ENCODE results near the gene BLOC1S2. TPM values are rescaled to one million over a fixed set of nuclear protein-coding genes. Genes with fewer than 3 reads are reported as not detected.
"Not testable (repeated sequence)": the region's sequence is repeated elsewhere in the genome, so short reads cannot be mapped to it uniquely, and the experiment has no call there.

The BLOC1S2 gene
- total RNA-seq, result 49.5 and 50.0 TPM in 2 replicates

DNA sequence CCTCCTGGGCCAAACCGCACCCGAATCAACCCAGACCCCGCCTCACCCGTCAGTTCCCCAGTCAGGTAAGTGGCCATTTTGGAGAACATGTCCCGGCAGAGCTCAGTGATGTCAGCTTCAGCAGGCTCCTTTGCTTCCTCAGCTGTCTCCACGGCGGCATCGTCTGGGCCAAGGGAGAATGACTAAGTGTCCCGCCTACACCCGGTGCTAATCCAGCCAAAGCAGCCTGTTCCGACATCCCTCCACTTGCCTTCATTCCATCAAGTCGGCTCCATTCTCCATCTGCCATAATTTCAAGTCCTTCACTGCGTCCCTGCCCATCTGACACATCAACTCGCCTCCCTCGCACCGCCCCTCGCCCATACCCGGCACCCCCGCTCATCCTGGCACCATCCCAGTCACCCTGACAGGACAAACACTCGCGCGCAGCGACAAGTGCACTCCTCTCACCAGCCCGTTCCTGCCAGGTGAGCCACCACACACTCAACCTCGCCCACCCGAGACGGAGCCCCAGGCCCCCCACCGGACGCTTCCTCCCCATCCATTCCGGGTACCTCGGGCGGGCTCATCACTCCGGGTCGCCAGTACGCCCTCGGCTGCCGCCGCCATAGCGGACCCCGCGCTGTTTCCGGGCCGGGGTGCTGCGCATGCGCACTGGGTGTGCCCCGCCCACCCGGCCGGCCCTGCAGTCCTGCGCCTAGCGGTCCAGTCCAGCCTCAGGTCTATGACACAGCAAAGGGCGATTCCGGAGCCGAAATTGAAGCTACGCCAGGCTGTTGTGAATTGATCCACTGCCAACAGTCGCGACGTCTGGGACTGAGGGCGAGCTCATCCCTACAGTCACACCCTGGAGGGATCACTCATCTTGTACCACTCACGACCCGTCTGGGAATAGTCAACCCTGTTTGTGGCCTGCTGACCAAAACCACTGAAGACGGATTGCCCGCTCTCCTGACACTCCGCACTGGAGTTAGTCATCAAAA is at the start of gene BLOC1S2:
Gene BLOC1S2 (minus strand): TSS at position 630 of the 983 bp plus-strand sequence. CDS start 21 bp downstream, at position 609.
- intact Hi-C loops (cut with micrococcal nuclease), result loop anchor here (1.0 to 5.0 kb wide), 6 partner anchors 19 to 221 kb away; partner anchors contain the start of genes CHUK, CWF19L1, ERLIN1 and SCD

DNA sequence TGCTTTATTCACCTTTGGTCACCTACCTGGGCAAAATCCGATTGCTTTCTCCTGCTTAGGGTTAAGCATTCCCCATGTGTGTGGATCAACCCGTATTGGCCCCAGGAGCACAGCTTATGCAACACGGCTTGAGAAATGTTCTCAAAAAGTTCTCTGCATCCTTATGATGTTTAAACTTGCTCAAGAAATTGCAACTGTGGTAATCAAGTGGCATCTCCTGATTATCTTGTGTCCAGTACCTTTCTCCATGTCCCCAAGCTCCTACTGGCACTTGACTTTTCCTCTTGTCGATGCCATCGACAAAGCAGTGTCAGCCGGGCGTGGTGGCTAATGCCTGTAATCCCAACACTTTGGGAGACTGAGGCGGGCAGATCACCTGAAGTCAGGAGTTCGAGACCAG is 48.3 kb upstream of the BLOC1S2 start:
- intact Hi-C loops (cut with micrococcal nuclease), result loop anchor here (5.0 kb wide), 1 partner anchor 38 kb away; no protein-coding TSS in a partner anchor

DNA sequence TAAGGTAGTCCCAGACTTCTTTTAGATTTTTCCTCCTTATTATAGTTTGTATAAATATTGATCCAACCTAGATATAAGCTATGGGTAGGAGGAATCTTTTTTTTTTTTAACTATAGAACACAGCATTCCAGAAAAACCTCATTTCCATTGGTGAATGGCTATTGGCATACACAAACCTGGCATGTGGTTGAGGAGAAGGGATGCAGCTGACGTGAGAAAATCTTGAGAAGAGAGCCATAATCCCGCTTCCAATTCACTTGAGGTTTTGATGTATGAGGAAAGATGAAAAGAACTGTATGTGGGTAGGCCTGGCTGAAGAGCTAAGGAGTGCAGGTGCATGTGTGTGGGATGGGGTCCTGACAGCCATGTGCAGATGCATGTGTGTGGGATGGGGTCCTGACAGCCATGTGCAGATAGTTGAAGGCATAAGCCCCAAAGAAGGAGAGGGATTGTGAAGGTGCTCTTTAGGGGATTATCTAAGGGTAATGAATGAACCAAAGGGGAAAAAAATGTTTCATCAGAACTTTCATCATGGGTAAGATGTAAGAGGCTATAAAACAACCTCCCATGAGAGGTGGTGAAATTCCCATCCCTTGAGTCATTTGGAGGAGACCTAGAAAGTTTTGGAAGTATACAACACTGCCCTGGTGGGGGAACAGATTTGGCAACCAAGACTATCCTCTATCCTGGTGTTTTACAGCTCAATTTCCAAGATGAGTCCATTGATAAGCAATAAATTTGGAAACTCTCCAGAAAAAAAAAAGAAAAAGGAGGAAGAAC is 47.4 kb upstream of the BLOC1S2 start:
- intact Hi-C loops (cut with micrococcal nuclease), result no loop called here

DNA sequence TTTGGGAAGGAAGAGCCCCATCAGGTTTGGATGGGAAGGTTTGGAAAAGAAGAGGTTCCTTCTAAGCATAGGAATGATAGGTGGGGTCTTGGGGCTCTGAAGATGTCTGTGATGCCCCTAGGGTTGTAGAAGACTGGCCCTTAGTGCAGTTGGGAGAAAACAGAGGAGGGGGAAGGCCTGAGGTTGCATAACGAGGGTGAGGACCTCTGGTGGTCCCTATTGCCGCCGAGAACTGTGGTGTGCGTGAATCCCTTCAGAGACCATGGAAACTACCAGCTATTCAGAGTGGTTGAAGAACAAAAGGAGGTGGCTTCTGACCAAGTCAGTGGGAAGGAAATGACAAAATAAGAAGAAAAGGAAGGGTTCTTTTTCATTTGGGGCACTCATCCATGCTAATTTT is 46.6 kb upstream of the BLOC1S2 start:
- intact Hi-C loops (cut with micrococcal nuclease), result no loop called here

DNA sequence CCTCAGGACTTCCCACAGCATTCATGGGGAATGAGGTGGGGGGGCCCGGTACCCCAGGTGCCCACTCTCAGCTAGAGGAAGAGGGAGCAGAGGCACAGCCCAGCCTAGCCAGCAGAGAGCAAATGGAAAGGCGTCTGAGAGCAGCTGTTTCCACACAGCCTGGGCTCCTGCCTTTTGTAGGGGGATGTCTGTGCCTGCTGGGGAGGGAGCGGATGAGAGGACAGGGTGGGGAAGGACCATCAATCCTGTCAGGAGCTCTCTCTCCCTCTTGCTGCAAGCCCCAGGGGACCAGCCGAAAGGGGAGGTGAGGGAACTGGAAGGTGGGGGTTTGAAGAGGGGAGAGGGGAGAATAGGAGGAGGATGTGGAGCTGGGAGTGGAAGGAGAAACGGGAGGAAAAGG is 43.6 kb upstream of the BLOC1S2 start, which contains the start of gene PKD2L1:
Gene PKD2L1 (minus strand): TSS at position 150 of the 400 bp plus-strand sequence. CDS start 125 bp downstream, at position 25.
- intact Hi-C loops (cut with micrococcal nuclease), result no loop called here

DNA sequence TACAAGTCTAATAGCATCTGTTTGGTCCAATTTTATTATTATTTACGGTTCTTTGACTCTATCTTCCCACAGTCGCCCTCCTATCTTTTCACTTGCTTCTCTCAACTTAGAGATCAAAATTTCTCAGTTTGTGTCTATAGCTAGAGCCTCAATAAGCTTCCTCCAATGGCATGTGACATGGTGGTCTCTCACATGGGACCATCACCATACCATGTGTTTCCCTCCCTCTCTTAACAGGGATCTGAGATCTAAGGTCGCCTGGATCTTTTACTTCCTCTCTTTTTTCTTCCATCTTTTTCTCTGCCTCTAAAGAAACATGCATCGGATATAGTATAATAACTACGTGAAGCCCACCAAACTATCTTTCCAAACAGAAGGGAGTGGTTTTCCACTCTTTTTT is 41.7 kb upstream of the BLOC1S2 start:
- intact Hi-C loops (cut with micrococcal nuclease), result no loop called here

DNA sequence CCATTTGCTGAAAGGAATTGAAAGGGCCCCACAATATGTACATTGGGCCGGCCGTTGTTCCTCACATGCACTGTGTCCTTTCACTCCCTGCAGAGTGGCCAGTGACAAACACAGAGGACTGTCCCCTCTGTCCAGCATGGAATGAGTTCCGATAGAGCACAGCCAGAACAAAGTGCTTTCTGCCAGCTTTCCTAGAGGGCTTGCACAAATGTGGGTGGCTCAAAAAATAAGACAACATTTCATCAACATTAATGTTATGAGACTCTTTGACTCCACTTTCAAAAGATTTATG is 41.2 kb upstream of the BLOC1S2 start:
- intact Hi-C loops (cut with micrococcal nuclease), result no loop called here

DNA sequence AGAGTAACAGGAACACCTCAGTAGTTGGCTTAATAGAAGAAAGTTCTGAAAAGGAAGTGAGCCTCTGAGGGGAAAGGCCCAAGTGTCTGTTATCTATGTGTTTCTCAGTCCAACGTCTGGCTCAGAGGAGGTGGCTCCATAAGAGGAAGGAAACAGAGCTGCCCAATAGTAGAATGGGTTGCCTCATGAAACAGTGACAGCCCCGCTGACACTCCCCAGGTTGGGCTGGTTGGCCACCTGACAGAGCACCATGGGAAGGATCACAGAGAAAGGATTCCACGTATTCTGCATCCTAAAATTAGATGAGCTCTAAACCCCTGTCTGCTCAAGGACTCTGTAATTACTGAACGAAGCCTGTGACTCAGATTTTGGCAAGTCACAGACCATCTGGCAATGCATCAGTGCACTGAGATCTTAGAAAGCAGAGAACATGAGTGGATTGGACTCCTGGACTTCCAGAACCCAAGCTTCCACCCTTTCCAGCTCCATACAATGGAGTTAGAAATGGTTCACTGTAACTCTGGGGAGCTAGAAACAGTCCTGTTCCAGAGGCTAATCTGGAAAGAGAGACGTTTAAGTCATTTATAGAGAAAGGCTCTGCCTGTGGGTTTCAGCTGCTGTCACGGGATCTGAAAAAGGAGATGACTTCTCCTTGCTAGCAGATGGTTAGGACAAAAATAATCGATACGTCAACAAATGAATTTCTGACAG is 40.7 kb upstream of the BLOC1S2 start:
- intact Hi-C loops (cut with micrococcal nuclease), result no loop called here

DNA sequence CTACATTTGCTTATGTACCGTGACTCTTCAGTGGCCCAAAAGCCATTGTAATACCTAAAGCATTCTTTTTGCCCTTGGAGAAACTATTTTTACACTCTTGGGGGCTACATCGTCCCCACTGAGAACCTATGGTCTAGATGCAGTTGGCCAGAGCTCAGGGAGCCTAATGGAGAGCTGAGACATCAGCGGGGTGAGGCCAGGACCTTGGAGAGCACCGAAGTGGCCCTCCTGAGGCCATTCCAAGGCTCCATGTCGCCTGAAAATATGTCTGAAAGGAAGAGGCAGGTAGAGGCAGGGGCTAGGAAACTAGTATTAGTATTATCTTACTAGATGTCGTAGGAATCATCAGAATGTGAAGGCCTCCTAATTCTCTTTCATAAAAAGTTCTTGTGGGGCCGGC is 38.7 kb upstream of the BLOC1S2 start:
- intact Hi-C loops (cut with micrococcal nuclease), result no loop called here

DNA sequence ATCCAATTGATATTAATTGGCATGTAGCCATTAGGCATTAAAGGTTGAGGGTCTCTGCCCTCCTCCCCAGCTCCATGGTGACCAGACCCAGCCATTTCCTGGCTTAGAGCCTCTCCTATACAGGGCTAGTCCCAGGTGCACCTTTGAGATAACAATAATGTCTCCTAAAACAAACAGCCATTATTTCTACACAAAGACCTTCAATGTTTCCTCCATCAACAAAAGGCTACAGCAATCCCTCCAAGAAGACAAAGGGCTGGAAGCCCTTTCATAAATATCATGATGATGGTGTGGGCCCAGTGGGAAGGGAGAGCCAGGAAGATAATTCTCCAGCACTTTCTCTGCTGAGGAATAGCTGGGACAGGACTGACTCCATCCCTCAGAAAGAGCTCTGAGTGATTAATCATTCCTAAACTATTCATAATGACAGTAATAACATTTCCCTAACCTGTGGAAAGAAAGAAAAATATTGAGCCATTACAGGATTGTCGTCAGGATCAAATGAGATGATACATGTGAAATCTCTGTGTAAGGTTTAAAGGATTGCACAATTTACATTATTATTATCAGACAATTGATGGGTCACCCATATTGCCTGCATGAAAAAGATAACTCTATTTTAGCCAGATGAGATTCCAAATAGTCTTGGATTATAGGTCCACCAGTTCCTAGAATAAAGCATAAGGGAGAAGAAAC is 33.4 kb upstream of the BLOC1S2 start:
- intact Hi-C loops (cut with micrococcal nuclease), result no loop called here

DNA sequence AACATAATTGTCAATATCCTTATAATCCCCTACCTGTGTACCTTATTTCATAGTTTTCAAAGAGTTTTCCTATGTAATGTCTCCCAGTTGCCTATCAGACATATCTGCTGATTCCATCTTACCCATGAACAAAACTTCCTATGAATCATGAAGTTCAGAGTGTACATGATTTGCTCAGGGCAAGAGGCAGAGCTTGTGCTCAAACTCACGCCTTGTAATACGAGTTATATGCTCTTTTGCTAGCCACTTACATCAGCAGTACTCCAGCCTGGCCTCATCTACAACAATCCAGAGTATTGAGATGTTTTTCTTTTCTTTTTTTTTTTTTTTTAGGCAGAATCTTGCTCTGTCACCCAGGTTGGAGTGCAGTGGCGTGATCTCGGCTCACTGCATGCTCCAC is 31.7 kb upstream of the BLOC1S2 start:
- intact Hi-C loops (cut with micrococcal nuclease), result no loop called here

DNA sequence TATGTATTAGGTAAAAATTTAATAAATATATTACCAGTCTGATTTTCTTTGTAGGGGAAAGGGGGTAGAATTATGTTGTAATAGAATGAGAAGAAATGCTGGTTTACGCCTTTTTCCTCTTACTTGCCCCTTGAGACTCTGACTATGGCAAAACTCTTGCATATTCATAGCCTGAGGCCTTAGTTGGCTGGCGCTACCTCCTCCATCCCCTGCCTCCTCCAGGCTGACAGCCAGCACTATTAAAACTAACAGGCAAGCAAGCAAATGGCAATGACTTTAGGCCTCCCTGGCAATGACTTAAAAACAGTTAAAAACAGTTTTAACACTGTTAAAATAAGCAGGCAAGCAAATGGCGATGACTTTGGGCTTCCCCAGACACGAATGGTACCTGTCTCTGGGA is 29.1 kb upstream of the BLOC1S2 start:
- intact Hi-C loops (cut with micrococcal nuclease), result no loop called here

DNA sequence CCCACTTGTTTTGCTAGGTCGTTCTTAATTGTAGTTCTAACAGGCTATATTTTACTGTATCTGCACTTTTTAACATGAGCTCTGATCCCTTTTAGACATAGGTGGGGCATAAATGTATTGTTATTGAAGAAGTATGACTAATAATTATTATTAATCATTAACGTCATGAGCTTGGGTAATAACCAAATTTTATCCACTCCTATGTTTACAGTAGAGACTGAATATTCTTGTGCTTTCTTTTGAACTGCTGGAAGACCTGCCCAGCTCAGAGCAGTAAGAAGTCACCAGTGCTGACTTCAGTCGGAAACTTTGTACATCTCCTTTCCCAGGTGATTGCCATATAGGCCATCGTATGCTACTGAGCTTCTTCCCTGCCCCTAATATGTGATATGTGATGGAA is 24.8 kb upstream of the BLOC1S2 start:
- intact Hi-C loops (cut with micrococcal nuclease), result no loop called here

DNA sequence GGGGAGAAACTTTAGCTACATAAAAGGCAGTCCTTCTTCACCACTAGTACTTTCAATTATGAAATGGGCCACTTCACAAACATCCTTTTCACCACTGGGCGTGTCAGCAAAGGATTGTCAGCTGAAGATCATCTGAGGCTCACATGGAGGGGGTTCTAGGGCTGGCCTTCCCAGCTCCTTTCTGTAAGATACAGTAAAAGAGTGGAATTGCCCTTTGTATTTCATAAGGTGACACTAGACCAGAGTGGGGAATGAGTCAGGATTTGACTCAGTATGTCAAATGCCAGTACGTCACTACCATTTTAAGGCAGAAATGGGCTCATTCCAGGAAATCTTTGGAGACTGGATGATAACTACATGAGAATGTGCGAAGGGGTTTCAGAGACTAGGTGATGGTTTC is 21.2 kb upstream of the BLOC1S2 start:
- intact Hi-C loops (cut with micrococcal nuclease), result no loop called here

DNA sequence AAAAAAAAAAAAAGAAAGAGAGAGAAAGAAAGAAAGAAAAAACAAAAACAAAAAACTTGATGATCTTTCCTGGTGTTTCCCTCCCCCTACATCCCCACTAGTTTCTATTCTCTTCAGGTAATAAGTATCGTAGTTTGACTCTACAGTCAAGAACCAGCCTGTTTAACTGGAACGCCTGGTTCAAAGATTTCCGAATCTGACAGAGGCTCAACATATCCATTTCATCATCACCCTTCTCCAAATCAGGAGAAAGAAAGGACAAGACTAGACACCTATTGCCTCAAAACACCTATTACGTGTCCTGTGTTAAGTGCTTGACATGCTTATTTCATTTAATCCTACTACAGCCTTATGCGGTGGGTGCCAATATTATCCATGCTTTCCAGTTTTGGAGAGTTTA is 20.4 kb upstream of the BLOC1S2 start:
- intact Hi-C loops (cut with micrococcal nuclease), result no loop called here

DNA sequence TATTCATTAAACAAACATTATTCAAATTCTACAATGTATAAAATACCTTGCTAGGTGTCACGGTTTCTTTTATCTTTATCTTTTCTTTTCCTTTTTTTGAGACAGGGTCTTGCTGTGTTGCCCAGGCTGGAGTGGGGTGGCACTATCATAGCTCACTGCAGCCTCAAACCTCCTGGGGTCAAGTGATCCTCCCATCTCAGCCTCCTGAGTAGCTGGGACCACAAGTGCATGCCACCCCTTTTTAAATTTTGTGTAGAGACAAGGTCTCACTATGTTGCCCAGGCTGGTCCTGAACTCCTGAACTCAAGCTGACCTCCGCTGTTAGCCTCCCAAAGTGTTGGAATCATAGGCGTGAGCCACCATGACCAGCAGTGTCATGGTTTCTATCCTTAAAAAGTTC is 17.9 kb upstream of the BLOC1S2 start:
- intact Hi-C loops (cut with micrococcal nuclease), result no loop called here

DNA sequence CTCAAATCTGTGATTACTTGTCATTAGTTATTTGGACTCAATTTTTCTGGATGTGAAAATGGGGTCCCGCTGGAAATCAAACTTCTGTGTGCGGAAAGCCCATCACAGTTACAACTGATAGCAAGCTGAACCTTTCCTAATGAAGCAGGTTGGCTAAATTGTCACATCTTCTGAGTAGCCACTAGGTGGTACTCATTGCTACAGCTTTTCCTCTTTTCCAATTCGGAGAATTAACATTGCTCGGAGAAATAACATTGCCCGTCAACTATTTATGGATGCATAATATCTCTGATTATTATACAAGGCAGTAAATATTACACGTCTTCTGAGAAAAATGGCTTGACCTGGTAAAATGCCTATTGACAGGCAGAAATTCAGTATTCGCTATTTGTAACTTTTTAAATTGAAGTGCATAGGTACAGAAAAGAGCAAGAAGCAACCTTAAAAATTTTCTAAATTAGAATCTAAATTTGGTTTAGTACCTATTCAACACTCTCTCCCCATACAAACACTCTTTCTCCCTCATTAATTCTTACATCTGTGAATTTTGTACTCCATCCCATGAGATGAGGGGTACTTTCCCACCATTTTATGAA is 17.3 kb upstream of the BLOC1S2 start:
- intact Hi-C loops (cut with micrococcal nuclease), result no loop called here

DNA sequence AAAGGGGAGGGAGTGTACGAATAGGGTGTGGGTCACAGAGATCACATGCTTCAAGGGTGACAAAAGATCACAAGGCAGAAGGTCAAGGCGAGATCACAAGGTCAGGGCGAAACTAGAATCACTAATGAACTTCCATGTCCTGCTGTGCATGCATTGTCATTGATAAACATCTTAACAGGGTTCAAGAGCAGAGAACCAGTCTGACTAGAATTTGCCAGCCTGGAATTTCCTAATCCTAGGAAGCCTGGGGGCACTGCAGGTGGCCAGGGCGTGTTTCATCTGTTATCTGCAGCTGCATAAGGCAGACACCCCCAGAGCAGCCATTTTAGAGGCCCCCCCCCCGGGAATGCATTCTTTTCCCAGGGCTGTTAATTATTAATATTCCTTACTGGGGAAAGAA is 14.6 kb upstream of the BLOC1S2 start:
- intact Hi-C loops (cut with micrococcal nuclease), result not testable (repeated sequence)

DNA sequence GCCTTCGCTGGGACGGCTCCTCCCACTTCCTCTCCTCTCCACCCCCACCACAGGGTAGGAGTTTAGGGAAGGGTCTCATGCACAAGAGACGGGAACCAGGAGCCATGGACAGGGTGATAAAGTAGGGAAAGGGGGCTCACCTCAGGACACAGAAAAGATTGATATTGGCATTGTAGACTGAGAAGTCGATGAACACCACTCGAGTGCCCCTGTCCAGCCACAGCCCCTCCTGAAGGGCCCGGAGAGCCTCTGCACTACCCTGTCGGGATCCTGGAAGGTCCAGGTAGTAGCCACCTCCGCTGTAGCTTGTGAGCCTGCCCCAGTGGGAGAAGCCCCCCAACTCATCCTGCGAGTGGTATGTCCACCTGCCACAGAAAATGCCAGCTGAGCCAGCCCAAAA is 10.8 kb upstream of the BLOC1S2 start:
- intact Hi-C loops (cut with micrococcal nuclease), result no loop called here

DNA sequence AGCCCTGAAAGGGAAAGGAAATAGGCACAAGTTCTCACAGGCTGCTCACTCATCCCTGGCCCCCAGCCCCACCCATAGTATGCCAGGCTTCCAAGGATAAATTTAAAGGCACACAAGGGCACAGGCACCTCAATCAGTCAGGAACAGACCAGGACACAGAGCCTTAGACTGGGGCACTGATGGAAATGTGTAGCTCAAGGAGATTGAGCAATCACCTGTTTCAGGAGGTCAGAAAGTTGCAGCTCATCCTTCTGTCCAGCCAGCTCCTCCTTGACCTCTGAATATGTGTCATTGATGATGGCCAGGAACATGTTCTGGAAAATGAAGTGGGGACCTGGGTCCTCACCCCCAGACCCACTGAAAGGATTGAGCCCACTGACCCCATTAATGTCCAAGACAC is 6.6 kb upstream of the BLOC1S2 start:
- intact Hi-C loops (cut with micrococcal nuclease), result no loop called here

DNA sequence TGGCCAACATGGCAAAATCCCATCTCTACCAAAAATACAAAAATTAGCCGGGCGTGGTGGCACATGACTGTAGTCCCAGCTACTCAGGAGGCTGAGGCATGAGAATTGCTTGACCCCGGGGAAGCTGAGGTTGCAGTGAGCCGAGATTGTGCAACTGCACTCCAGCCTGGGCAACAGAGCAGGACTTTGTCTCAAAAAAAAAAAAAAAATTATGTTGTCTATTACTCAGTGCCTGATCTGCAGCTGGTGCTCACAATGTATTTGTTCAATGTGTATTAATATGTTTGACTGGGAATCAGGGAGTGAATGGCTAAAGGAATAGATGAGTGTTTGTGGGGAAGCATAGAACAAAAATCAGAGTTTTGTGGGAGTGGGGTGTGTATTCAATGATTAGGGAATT is 5.8 kb upstream of the BLOC1S2 start:
- intact Hi-C loops (cut with micrococcal nuclease), result not testable (repeated sequence)
